K562 (cell line): ENCODE results near the gene DVL2. TPM values are rescaled to one million over a fixed set of nuclear protein-coding genes. Genes with fewer than 3 reads are reported as not detected.
A peak's percentile ranks its signal among the peaks of the same experiment; 100 is the strongest.

Experiments used
- ATAC-seq: fragments of 200-7000 bp; cut with Tn5 transposase; 3 replicates; pipeline ENCODE4 v1.9.1; 2020; ENCODE audit warnings: moderate library complexity
- BruUV-seq: library from RNA; stranded (reverse); fragments of 400-500 nt; replicated peaks from 2 replicates; lab custom pipeline; 2021; lab: Mats Ljungman, UMichigan
- CTCF ChIA-PET: fragments of 300-600 bp; formaldehyde crosslinking; extraction: SDS; loops from one replicate; lab custom pipeline; 2021; ENCODE audit warnings: low intra/inter-chr PET ratio; lab: Yijun Ruan, JAX
- POLR2A ChIA-PET: fragments of 300-600, 350-650 bp; sonication (Branson Sonifier 250); formaldehyde crosslinking; extraction: SDS; loops from one replicate; lab custom pipeline; 2021; ENCODE audit warnings: antibody characterized with exemption, inconsistent platforms; lab: Yijun Ruan, JAX
- DNase-seq, 4 experiments: peaks; one replicate each; pipeline versions ENCODE4 v3.0.0 to v3.0.0-alpha.2; 2011 to 2018; ENCODE audit warnings: low spot score in 3 of 4, mixed read lengths in 3 of 4; ENCODE audit errors: extremely low read depth in 1 of 4
- FAIRE-seq: peaks from 2 replicates; lab custom pipeline; 2011; peaks lifted over from hg19 to GRCh38; lab: Jason Lieb, UNC
- H2AFZ ChIP-seq: 2 replicates; pipeline ENCODE4 v1.6.0; 2011; ENCODE audit warnings: low read depth, low read length, control low read depth, inconsistent platforms
- H3K27ac ChIP-seq: fragments of 200-600 bp; 3 replicates; pipeline ENCODE4 v1.8.0; 2011; ENCODE audit warnings: low read depth, mild to moderate bottlenecking, control low read depth, inconsistent platforms, low read length, moderate library complexity, mixed read lengths; ENCODE audit errors: extremely low read depth
- H3K27me3 ChIP-seq, 2 experiments: fragments of 300-600 bp in 1 of 2; 2 replicates in 1 of 2; 3 replicates in 1 of 2; pipeline versions ENCODE4 v1.6.0 to v1.8.0; 2011; ENCODE audit warnings: inconsistent platforms in 2 of 2, low read length in 2 of 2, mild to moderate bottlenecking in 1 of 2, mixed read lengths in 1 of 2, moderate library complexity in 1 of 2; ENCODE audit not compliant: control insufficient read depth in 2 of 2, insufficient read depth in 2 of 2
- H3K36me3 ChIP-seq: fragments of 300-600 bp; 3 replicates; pipeline ENCODE4 v1.8.0; 2011; ENCODE audit warnings: mild to moderate bottlenecking, low read length, inconsistent platforms; ENCODE audit not compliant: control insufficient read depth, insufficient read depth
- H3K4me1 ChIP-seq, 2 experiments: fragments of 200-600 bp in 1 of 2; replicated peaks in 1 of 2; 2 replicates in 1 of 2; 3 replicates in 1 of 2; pipeline versions ENCODE4 v1.5.1 to v1.8.0; 2011; ENCODE audit warnings: inconsistent platforms in 2 of 2, low read length in 2 of 2, mild to moderate bottlenecking in 1 of 2, mixed read lengths in 1 of 2, moderate library complexity in 1 of 2; ENCODE audit not compliant: control insufficient read depth in 2 of 2, insufficient read depth in 2 of 2
- H3K4me2 ChIP-seq: 2 replicates; pipeline ENCODE4 v1.6.1; 2011; ENCODE audit warnings: low read length, control low read depth, inconsistent platforms, mixed read lengths; ENCODE audit not compliant: insufficient read depth
- H3K4me3 ChIP-seq: fragments of 200-600 bp; sonication (generic), shearing (Covaris generic); 2 replicates; pipeline ENCODE4 v1.5.1; 2016; ENCODE audit warnings: control low read depth, inconsistent platforms
- H3K79me2 ChIP-seq: fragments of 200-600 bp; 3 replicates; pipeline ENCODE4 v1.8.0; 2011; ENCODE audit warnings: low read length, inconsistent platforms; ENCODE audit not compliant: control insufficient read depth, insufficient read depth
- H3K9ac ChIP-seq, 2 experiments: 2 replicates each; pipeline versions ENCODE4 v1.6.0 to v1.6.1; 2011; ENCODE audit warnings: low read depth in 2 of 2, low read length in 2 of 2, control low read depth in 1 of 2, inconsistent platforms in 1 of 2, mild to moderate bottlenecking in 1 of 2, mixed read lengths in 1 of 2; ENCODE audit not compliant: insufficient read depth in 1 of 2
- H3K9me1 ChIP-seq: one replicate; pipeline ENCODE4 v1.6.0; 2011; ENCODE audit warnings: inconsistent platforms, mild to moderate bottlenecking, low read length, moderate library complexity; ENCODE audit not compliant: control insufficient read depth, insufficient read depth
- H3K9me3 ChIP-seq: replicated peaks from 2 replicates; pipeline ENCODE4 v1.5.1; 2011; ENCODE audit warnings: low read depth, low read length, inconsistent platforms; ENCODE audit not compliant: control insufficient read depth, insufficient read depth
- H4K20me1 ChIP-seq: replicated peaks from 2 replicates; pipeline ENCODE4 v1.6.1; 2011; ENCODE audit warnings: low read length, inconsistent platforms, mixed read lengths; ENCODE audit not compliant: control insufficient read depth, insufficient read depth
- ADNP ChIP-seq: fragments of 200-800 bp; sonication (Bioruptor generic); IDR thresholded peaks from 2 replicates; pipeline ENCODE4 v1.6.1; 2016; ENCODE audit warnings: missing genetic modification characterization, missing compliant biosample characterization
- BCOR ChIP-seq: fragments of 450-650 bp; IDR thresholded peaks from 2 replicates; pipeline ENCODE4 v1.6.1; 2016
- BDP1 ChIP-seq: IDR thresholded peaks from 3 replicates; pipeline ENCODE4 v1.6.1; 2011; ENCODE audit not compliant: insufficient read length, insufficient read depth
- CEBPG ChIP-seq, 3 experiments: fragments of 200-800 bp in 1 of 3; sonication (Bioruptor generic) in 1 of 3; sonication (generic) in 1 of 3; formaldehyde crosslinking in 1 of 3; IDR thresholded peaks in 2 of 3; conservative IDR thresholded peaks in 1 of 3; 2 replicates each; pipeline versions ENCODE4 v1.6.1 to v1.8.0; 2016 to 2022; ENCODE audit warnings: missing compliant biosample characterization in 2 of 3, missing genetic modification characterization in 2 of 3, mild to moderate bottlenecking in 1 of 3, missing genetic modification reagents in 1 of 3
- DEAF1 ChIP-seq: fragments of 450-650 bp; formaldehyde crosslinking; IDR thresholded peaks from 2 replicates; pipeline ENCODE4 v1.4.0; 2020; ENCODE audit warnings: mild to moderate bottlenecking, moderate library complexity
- HDAC1 ChIP-seq, 2 experiments: fragments of 450-650 bp; IDR thresholded peaks; 2 replicates each; pipeline ENCODE4 v1.6.1; 2016 to 2017; ENCODE audit warnings: inconsistent platforms in 1 of 2, mild to moderate bottlenecking in 1 of 2, moderate library complexity in 1 of 2
- MAZ ChIP-seq, 2 experiments: fragments of 450-650 bp in 1 of 2; sonication (generic) in 1 of 2; formaldehyde crosslinking; IDR thresholded peaks in 1 of 2; conservative IDR thresholded peaks in 1 of 2; 2 replicates each; pipeline versions ENCODE4 v1.4.0 to v1.5.0; 2020; ENCODE audit warnings: mild to moderate bottlenecking in 1 of 2, missing genetic modification reagents in 1 of 2
- NR2C2 ChIP-seq, 2 experiments: fragments of 200-800 bp in 1 of 2; sonication (Bioruptor generic) in 1 of 2; sonication (generic) in 1 of 2; formaldehyde crosslinking in 1 of 2; IDR thresholded peaks; 2 replicates each; pipeline versions ENCODE4 v1.6.1 to v1.8.0; 2016 to 2022; ENCODE audit warnings: mild to moderate bottlenecking in 1 of 2, missing compliant biosample characterization in 1 of 2, missing genetic modification characterization in 1 of 2, missing genetic modification reagents in 1 of 2
- PHF21A ChIP-seq: fragments of 450-650 bp; IDR thresholded peaks from 2 replicates; pipeline ENCODE4 v1.6.1; 2017; ENCODE audit warnings: low read depth, borderline replicate concordance
- POLR2A ChIP-seq: fragments of 450-650 bp; conservative IDR thresholded peaks from 2 replicates; pipeline ENCODE4 v1.6.1; 2016
- SMARCA5 ChIP-seq: fragments of 450-650 bp; IDR thresholded peaks from 2 replicates; pipeline ENCODE4 v1.6.1; 2016
- SMARCE1 ChIP-seq: fragments of 450-650 bp; IDR thresholded peaks from 2 replicates; pipeline ENCODE4 v1.7.1; 2016; ENCODE audit warnings: mild to moderate bottlenecking
- SRSF3 ChIP-seq: fragments of 200-400 bp; formaldehyde crosslinking; IDR thresholded peaks from 2 replicates; pipeline ENCODE4 v1.6.1; 2016; ENCODE audit warnings: mild to moderate bottlenecking, low read length, moderate library complexity; ENCODE audit not compliant: insufficient read depth
- TAF1 ChIP-seq: IDR thresholded peaks from 2 replicates; pipeline ENCODE4 v1.6.1; 2011; ENCODE audit warnings: mild to moderate bottlenecking, low read length, moderate library complexity; ENCODE audit not compliant: insufficient read depth, control insufficient read depth, severe bottlenecking; ENCODE audit errors: extremely low read depth
- TBP ChIP-seq: optimal IDR thresholded peaks from 2 replicates; pipeline ENCODE3; 2011; ENCODE audit warnings: low read depth, low read length, improper control_type of control experiment
- YY1 ChIP-seq, 3 experiments: IDR thresholded peaks; 2 replicates each; pipeline ENCODE4 v1.6.1; 2011; ENCODE audit warnings: low read length in 2 of 3, mild to moderate bottlenecking in 2 of 3, moderate library complexity in 2 of 3, borderline replicate concordance in 1 of 3, control low read depth in 1 of 3, low read depth in 1 of 3; ENCODE audit not compliant: insufficient read depth in 3 of 3, insufficient replicate concordance in 2 of 3, control insufficient read depth in 1 of 3, insufficient read length in 1 of 3; ENCODE audit errors: extremely low read depth in 1 of 3
- ZBTB8A ChIP-seq: fragments of 450-650 bp; IDR thresholded peaks from 2 replicates; pipeline ENCODE4 v1.6.1; 2018; ENCODE audit warnings: mild to moderate bottlenecking, moderate library complexity; ENCODE audit not compliant: partially characterized antibody
- ZNF311 ChIP-seq: fragments of 250-450 bp; sonication (Bioruptor Pico); IDR thresholded peaks from 2 replicates; pipeline ENCODE4 v1.4.0; 2020; ENCODE audit warnings: mild to moderate bottlenecking, moderate library complexity
- ZNF584 ChIP-seq: fragments of 200-800 bp; sonication (Bioruptor generic); IDR thresholded peaks from 2 replicates; pipeline ENCODE4 v1.6.1; 2016; ENCODE audit warnings: low read depth, mild to moderate bottlenecking, missing genetic modification characterization, missing compliant biosample characterization
- ZNF778 ChIP-seq: fragments of 450-650 bp; formaldehyde crosslinking; IDR thresholded peaks from 2 replicates; pipeline ENCODE4 v1.4.0; 2020; ENCODE audit warnings: mild to moderate bottlenecking, moderate library complexity
- WGBS: fragments of 100-300 bp; shearing (Covaris generic); methylation state at CpG from one replicate; pipeline ENCODE4 v1.1.6; 2016; ENCODE audit warnings: low coverage, mixed read lengths; ENCODE audit not compliant: insufficient coverage; ENCODE audit errors: missing lambda C conversion rate; 5-methylcytosine and 5-hydroxymethylcytosine counted together
- in situ Hi-C: fragments of 300-500 bp; cut with MboI; formaldehyde crosslinking; loops from 4 replicates; pipeline ENCODE4 v1.15.0; 2018; ENCODE audit warnings: inconsistent platforms, mixed read lengths
- intact Hi-C: fragments of 100-400 bp; cut with micrococcal nuclease; formaldehyde crosslinking; loops from 2 replicates; pipeline ENCODE4 v1.14.2; 2022
- polyA plus RNA-seq, 8 experiments: library from polyadenylated mRNA; depleted of rRNA in 4 of 8; stranded (reverse) in 5 of 8; unstranded in 3 of 8; fragments of >200 nt; fragmentation: Nextera tagmentation in 2 of 8; fragmentation: Illumina TruSeq in 1 of 8; extraction: Ambion mirVana in 2 of 8; extraction: Trizol in 1 of 8; gene quantifications; 2 replicates each; pipeline versions ENCODE4 v1.2.1 to v1.2.3, GENCODE V29; 2011 to 2014; ENCODE audit warnings: inconsistent platforms in 1 of 8, missing spikeins in 1 of 8
- total RNA-seq, 7 experiments: library from RNA; depleted of rRNA in 6 of 7; stranded (reverse); fragments of >200 nt in 6 of 7; fragmentation: Illumina TruSeq in 2 of 7; extraction: Trizol in 2 of 7; gene quantifications; 2 replicates each; pipeline versions ENCODE4 v1.2.1 to v1.2.3, GENCODE V29; 2011 to 2021; ENCODE audit warnings: low replicate concordance in 1 of 7

DVL2 gene
- total and polyA plus RNA-seq, 9 of the 15 experiments (the other 6 are each of a cell fraction or from before 2014, with no cell fraction given), result 1.3 to 49.5 (median 24.3) TPM

- CTCF ChIA-PET, result no interaction called here
- H3K4me3 ChIP-seq, result peak overlapping the region; percentile 47
- peak; percentile 92 for ATAC-seq
- H3K4me2 ChIP-seq, result peak overlapping the region; percentile 95
- in situ Hi-C loops, result no loop called here
- no peaks in the 10 kb centered on the region for H3K27me3 ChIP-seq
- peak; percentile 93 for FAIRE-seq
- DNase-seq, result peak; percentile 79 to 88 (median 82)
- no peaks in the 10 kb centered on the region for H3K9me1 ChIP-seq
- peaks cover 10 to 35% of the 10 kb centered on the region in 2 experiments; a peak in 4 of 5 replicates for H3K4me1 ChIP-seq
- BruUV-seq, result no TSS peak
- POLR2A ChIA-PET, result interaction anchor here (0.6 to 1.9 kb wide), 4 partner anchors 9 to 878 kb away, joined by 3 to 8 read pairs (median 4); no protein-coding TSS in a partner anchor
- H3K79me2 ChIP-seq, result no peaks in the 10 kb centered on the region
- H2AFZ ChIP-seq, result peak overlapping the region; percentile 97
- no peaks in the 10 kb centered on the region for H3K9me3 ChIP-seq
- H3K36me3 ChIP-seq, result peaks cover 21% of the 10 kb centered on the region; the same call in 2 of the 3 replicates
- under 1% methylated on average over 15 of the region's 26 CpGs for WGBS
- no peaks in the 10 kb centered on the region for H4K20me1 ChIP-seq
- H3K27ac ChIP-seq, result peak overlapping the region; percentile 70
- intact Hi-C loops, result no loop called here
- H3K9ac ChIP-seq, result peak overlapping the region; percentile 63 to 89
- TF ChIP-seq TAF1 (peak; percentile 39), NR2C2 (CRISPR knock-in tag; IDR thresholded peaks at IDR 0.05) (no peak), NR2C2 (tag; IDR thresholded peaks at IDR 0.05) (0 out of 2 replicates have a peak, but pooled peaks have one; percentile 0), SRSF3 (no peak), ZNF778 (CRISPR knock-in tag) (no peak), ZNF584 (CRISPR knock-in tag) (no peak), MAZ (CRISPR knock-in tag; conservative IDR thresholded peaks at IDR 0.05 in 1 of 2, IDR thresholded peaks at IDR 0.05 in 1 of 2) (no peak), ZBTB8A (no peak), ZNF311 (CRISPR knock-in tag) (no peak), SMARCA5 (peak; percentile 92), YY1 (IDR thresholded peaks at IDR 0.05; ENCODE audit: borderline replicate concordance in 1 of 3, control insufficient read depth in 1 of 3, extremely low read depth in 1 of 3, insufficient read depth in 3 of 3, insufficient read length in 1 of 3, insufficient replicate concordance in 2 of 3, low read depth in 1 of 3, low read length in 2 of 3) (peak in 1 of 3 experiments; percentile 33), DEAF1 (CRISPR knock-in tag) (no peak), BCOR (peak; percentile 81), HDAC1 (IDR thresholded peaks at IDR 0.05) (peak in 1 of 2 experiments; percentile 81; a peak in 2 of 4 replicates), ADNP (no peak), SMARCE1 (peak; percentile 64; the same call in 1 of the 2 replicates), PHF21A (no peak), TBP (peak; percentile 56), CEBPG (CRISPR knock-in tag; IDR thresholded peaks at IDR 0.05) (no peak), CEBPG (tag; conservative IDR thresholded peaks at IDR 0.05 in 1 of 2, IDR thresholded peaks at IDR 0.05 in 1 of 2) (no peak), POLR2A (peak; percentile 58), BDP1 (no peak)
Observed at GRCh38 chr17:7262935-7263800, 28.9 kb upstream of the DVL2 start.
